CD4-positive, alpha-beta T cell treated with Interferon gamma for 1 hour (primary cell): ENCODE measurements around the gene TBL1XR1.
"Not testable (repeated sequence)": the region's sequence is repeated elsewhere in the genome, so short reads cannot be mapped to it uniquely, and the experiment has no call there.

Experiments used
- DNase-seq: peaks from one replicate; pipeline ENCODE4 v3.0.0-alpha.2; 2020

The TBL1XR1 gene

DNA sequence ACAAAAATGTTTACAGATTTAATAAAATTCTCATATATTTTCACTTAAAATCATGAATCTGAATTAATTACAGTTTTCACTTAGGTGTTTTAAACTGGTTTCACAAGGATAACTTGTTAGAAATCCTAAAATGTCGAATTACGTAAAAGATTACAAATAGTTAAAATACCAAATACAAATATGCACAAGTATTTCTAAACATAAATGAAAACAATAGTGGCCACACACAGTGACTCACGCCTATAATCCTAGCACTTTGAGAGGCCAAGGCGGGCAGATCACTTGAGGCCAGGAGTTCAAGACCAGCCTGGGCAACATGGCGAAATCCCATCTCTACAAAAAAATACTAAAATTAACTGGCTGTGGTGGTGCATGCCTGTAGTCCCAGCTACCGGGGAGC is 10.9 kb upstream of the TBL1XR1 start:
- no peak for DNase-seq

DNA sequence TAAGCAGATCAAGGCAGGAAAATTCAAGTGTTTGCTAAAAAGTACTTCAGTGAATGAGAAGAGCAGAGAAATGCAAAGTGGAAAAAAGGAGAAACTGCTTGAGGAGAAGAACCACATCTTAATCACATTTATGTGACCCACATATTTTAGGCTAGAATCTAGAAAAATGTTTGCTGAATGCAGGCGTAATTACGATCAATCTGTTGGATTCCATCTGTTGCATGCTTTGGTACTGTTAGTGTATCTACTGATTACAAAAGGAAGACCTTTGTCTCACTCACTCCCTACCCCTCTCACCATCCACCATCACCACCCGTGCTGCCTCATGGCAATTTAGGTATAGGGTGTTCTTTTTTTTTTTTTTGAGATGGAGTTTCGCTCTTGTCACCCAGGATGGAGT is 9.7 kb upstream of the TBL1XR1 start:
- DNase-seq: no peak

DNA sequence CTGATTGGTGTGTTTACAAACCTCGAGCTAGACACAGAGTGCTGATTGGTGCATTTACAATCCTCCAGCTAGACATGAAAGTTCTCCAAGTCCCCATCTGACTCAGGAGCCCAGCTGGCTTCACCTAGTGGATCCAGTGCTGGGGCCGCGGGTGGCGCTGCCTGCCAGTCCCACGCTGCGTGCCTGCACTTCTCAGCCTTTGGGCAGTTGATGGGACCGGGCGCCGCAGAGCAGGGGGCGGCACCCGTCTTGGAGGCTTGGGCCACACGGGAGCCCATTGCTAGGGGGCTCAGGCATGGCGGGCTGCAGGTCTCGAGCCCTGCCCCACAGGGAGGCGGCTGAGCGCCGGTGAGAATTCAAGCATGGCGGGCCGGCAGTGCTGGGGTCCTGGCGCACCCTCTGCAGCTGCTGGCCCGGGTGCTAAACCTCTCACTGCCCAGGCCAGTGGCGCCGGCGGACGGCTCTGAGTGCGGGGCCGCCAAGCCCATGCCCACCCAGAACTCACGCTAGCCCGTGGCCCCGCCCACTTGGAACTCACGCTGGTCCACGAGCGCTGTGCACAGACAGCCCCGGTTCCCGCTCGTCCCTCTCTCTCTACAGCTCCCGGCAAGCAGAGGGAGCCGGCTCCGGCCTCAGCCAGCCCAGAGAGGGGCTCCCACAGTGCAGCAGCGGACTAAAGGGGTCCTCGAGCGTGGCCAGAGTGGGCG is 6.6 kb upstream of the TBL1XR1 start:
- no peak for DNase-seq

DNA sequence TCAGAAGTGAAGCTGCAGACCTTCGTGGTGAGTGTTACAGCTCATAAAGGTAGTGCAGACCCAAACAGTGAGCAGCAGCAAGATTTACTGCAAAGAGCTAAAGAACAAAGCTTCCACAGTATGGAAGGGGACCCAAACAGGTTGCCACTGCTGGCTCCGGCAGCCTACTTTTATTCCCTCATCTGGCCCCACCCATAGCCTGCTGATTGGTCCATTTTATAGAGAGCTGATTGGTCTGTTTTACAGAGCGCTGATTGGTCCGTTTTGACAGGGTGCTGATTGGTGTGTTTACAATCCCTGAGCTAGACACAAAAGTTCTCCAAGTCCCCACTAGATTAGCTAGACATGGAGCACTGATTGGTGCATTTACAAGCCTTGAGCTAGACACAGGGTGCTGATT is 5.7 kb upstream of the TBL1XR1 start:
- not testable (repeated sequence) for DNase-seq

DNA sequence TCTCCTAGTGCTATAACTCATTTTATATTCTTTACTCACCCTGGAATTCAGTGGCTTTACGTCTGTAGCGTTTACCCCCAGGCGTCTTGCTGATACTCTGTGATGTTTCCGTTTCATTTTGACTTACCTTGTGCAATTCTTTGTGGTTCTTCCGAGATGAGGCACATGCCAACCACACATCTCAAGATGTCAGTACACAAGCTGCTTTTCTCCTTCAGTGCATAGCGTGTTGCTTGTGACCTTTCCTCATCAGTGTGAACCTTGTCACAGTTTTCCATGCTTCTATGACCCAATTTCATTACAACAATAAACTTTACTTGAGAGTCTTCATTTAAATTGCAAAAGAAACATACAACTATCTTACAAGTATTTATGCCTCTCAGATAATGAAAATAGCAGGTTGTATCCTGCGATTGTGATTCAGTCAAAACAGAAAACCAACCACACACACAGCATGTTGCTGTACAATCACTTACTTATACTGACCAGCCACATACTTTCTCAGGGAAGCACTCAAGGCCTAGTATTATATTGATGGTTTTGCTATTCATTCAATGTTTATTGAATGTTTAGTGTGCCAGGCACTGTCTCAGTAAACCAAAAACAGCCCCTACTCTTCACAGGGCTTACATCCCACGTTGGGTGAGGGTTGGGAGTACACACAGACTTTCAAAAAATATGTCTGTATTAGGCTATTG is 4.6 kb upstream of the TBL1XR1 start:
- DNase-seq: peak; percentile 52

DNA sequence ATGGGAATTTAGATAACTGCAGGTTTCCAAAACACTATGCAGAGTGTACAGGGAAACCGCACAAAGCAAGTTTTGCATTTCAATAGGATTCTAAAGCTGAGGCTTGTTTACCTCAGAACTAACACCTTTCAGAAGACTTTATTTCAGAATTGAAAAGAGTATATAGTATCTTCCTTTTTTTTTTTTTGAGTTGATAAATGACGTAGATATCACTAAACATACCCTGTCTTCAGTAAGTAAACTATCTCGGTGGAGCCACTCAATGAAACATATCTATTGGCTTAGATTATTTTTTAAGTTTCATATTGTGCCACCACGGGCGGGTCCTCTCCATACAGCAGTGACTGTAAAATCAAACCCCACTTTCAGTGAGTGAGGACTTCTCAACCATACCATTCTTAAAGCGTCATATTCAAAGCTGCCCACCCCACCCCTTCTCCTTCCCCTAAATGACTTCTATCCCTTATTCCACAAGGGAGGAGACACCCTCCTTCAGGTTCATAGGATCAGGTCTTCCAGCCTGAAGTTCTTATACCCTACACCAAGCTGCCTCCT is 2.0 kb upstream of the TBL1XR1 start:
- no peak for DNase-seq

DNA sequence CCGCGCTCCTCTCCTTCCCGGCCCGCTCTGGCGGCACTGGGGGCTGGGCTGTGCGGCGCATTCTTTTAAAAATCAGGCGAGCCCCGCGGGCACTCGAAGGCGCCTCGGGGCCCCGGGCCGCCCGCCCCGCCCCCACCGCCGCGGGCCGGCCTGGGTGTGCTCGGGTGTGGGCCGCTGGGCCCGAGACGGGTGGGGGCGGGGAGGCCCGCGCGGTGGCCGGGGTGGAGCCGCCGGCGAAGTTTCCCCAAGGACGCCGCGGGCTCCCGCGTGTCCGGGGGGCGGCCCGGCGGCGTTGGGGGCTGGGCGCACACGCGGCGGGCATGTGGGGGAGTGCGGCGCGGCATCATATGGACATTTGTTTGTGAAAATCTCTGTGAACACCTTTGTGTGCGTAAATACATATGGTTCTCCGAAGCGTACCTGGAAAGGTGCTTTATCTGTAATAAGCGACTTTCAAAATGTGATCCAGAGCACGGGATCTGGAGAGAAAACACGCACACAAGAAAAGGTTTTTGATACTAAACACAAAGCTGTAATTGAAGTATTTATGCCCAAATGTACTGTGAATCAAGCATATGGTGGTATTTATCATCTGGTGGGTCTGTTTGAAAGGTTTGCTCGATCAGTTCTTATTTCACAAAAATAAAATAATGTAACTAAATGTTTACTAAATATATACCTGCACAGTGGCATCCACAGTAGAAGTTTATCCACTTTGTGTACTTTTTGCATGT is 612 bp upstream of the TBL1XR1 start:
- no peak for DNase-seq

DNA sequence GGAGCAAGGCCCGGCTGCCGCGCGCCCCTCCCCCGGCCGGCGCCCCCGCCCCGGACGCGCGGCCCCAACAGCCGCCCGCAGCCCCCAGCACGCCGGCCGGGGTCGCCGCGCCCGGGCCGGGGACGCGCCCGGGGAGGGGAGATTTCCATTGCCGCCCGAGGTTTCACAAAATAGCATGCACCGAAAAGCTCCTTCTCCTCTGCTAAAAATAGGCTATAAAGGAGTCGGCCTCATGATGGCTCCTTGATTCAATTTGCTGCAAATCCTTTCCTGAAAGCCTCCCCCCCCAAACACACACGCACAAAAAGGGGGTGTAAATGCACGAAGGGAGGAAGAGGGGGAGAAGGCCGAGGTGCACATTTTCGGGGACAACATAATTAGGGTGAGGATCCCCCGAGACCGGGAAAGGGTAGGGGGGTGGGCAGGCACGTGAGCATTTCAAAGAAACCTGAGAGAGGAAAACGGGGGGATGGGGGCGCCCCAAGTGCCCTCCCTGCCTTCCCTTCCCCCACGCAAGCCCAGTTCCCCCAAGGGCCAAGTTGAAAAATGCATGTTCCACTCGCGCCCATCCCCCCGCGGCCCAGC is 734 bp downstream of the TBL1XR1 start:
- no peak for DNase-seq

DNA sequence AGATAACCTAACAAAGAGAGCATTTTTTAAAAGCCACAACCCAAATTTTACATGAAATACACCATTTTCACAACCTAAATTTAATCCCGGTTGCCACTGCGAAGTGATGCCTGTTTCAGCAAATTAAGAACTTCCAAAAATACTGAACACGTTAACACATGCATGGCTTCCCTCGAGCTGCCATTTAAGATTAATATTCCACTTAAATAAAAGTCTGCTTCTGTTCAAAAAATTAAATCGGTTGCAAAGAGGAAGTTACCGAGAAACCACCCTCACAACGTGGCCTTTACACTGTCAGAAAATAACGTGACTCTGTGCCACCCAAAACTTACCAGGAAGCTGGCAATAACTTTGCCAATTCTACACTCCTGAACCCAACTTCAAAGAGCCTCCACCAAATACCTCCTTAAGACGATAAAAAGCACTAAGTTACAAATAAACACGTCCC is 1.2 kb downstream of the TBL1XR1 start:
- peak; percentile 33 for DNase-seq

DNA sequence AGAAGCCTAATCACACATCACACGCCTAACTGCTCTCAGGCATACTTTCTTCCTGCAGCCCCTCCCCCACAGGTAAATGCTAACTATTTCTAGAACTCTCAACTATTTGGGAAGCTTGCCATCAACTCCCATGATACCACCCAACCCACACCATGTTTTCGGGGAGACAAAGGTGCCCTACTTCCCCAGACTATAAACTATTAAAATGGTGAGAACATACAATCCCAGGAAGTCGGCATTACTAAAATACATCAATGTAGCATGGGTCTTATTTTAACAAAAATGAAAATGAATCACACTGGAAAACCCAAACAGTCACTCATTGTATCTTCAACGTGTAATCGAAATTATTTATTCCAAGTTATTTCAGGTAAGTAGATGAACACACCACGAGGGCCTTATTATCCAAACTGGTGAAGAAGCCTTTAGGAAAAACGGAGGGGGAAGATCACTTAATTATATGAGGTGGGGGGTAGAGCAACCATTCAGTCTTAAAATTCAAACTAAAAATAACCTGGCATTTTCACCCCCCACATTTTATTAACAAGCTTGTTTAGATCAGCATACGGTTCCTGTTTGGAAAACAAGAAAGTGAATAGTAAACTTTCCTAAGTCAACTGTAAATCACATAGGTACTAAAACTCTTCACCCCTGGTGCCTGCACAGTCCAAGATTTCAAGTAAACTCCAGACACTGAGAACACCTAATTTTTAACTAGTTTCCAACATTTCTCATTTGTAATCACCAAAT is 1.9 kb downstream of the TBL1XR1 start:
- no peak for DNase-seq

DNA sequence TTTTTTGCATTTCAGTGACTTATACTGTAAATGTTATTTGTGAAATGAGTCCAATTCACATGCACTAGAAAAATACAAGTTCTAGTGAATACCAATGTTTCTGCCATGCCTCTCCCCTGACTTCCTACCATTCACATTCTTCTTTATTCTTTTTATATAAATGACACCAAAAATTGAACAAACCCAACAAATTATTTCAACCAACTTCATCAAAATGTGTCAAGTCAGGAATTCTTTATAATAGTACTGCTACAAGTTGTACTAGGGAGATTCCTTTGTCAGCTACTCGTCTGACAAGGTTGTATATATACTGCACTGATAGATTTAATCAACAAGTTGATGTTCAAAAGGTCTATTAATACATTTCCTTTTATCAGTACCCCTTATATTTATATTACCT is 3.0 kb downstream of the TBL1XR1 start:
- no peak for DNase-seq

DNA sequence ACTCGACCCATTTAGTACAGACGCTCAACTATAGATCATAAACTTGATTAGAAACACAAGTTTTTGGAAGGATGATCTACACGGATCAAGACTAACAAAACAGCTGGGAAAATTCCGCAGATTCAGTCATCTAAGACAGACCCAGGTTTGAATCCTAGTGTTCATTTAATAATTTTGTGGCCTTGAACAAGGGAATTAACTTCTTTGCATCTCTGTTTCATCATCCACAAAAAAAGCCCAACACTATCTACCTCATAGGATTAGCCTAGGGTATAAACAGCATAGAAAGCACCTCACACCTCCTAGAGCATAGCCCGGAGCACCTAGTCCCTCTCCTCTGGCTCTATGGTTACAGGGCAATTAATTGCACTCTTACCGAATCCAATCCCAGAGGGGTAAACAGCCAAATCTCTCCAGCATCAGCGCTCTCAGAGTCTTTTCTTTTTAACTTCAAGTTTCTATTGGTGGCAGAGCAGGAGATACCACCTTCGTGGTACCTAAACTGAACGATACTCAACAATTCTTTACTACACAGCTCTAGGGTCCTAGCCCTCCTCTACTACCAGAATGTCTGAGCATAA is 3.5 kb downstream of the TBL1XR1 start:
- no peak for DNase-seq

DNA sequence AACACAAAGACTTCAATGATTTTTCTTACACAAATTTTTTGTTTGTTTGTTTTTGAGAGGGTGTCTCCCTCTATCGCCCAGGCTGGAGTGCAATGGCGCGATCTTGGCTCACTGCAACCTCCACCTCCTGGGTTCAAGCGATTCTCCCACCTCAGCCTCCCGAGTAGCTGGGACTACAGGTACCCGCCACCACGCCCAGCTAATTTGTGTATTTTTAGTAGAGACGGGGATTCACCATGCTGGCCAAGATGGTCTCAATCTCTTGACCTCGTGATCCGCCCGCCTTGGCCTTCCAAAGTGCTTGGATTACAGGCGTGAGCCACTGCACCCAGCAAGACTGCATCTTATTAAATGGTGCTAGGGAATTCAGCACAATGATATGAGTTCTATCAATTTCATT is 4.0 kb downstream of the TBL1XR1 start:
- not testable (repeated sequence) for DNase-seq

DNA sequence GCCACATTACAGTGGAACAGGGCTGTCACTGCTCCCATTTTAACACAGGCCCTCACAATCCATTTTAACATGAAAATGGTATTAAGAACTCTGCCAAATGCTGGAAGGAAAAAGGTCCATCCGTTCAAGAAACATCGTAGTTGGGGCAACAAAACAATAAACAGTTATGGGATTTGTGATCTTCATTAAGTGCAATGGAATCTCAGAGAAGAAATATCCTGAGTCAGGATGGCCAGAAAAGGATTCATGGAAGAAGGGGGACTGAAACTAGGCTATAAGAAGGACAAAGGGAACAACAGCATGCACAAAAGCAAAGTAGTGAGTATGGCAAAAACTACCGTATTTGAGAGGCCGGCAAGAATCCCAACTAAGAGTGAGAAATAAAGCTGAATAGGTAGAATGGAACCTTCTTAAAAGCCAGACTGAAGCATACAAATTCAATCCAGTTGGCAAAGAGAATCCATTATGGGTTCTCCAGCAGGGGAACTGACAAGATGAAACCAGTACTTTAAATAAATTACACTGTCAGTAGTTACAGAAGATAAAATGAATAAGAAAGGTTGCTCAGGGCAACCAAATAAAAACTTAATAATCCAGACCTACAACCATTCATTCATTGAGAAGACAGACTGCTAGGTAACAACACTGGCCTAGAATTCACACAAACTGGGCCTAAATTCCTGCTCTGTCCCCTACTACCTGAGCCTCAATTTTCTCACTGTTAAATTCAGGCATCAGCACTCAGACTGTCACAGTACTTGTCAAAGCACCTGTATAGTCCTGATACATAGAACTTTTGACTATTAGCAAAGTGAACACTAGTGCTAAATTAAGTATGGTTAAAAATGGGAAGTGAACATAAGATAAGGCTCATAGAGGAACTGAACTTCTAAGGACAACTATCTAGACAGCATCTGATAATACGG is 6.3 kb downstream of the TBL1XR1 start:
- DNase-seq: no peak

DNA sequence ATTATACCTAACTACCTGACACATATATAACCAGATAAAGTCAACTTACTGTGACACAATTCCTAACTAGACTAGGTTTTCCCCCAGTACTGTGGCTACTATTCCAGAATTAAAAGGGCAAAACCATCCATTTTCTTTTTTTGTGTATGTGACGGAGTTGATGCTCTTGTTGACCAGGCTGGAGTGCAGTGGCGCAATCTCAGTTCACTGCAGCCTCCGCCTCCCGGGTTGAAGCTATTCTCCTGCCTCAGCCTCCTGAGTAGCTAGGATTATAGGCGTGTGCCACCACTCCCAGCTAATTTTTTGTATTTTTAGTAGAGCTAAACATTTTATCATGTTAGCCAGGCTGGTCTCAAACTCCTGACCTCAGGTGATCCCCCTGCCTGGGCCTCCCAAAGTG is 7.1 kb downstream of the TBL1XR1 start:
- not testable (repeated sequence) for DNase-seq

DNA sequence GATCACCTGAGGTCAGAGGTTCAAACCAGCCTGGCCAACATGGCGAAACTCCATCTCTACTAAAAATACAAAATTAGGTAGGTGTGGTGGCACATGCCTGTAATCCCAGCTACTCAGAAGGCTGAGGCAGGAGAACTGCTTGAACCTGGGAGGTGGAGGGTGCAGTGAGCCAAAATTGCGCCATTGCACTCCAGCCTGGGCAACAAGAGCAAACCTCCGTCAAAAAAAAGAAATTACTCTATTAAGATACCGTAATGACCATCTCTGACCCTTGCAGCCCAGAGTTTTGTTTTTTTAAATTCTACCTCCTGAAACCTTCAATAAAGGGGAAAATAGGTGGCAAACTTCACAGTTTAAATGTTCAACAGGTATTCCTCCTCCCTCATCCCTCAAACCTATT is 9.0 kb downstream of the TBL1XR1 start:
- not testable (repeated sequence) for DNase-seq

DNA sequence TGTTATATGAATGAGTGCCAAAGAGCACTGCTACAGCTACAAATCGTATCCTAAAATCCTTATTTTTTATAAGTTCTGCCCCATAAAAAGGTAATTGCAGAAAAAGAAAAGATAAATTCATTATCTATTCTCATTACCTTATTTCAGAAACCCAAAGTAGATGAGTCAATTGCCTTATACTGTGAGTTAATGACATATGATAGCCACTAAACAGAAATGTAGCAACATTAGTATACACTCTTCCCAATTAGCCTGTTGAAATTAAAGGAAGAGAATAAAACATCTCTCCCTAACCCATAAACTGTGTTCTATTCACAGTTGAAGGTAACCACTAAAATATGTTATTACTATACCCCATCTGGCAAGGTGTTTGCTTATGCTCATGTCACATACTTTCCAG is 11.0 kb downstream of the TBL1XR1 start:
- no peak for DNase-seq

DNA sequence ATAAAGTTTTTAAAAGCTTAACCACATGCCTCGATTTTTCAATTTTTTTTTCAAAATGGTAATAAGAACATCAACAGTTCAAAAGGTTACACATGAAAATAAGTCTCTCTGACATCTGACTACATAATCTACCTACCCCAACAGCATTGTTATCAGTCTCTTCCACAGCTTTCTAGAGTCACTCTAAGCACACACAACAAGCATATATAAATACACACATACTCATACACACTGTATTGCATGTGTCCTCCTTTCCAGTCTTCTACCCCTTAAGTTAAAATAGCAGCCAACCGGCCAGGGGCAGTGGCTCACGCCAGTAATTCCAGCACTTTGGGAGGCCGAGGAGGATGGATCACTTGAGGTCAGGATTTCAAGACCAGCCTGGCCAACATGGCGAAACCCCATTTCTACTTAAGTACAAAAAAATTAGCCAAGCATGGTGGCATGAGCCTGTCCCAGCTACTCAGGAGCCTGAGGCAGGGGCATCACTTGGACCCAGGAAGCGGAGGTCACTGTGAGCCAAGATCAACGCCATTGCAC is 12.2 kb downstream of the TBL1XR1 start:
- no peak for DNase-seq

DNA sequence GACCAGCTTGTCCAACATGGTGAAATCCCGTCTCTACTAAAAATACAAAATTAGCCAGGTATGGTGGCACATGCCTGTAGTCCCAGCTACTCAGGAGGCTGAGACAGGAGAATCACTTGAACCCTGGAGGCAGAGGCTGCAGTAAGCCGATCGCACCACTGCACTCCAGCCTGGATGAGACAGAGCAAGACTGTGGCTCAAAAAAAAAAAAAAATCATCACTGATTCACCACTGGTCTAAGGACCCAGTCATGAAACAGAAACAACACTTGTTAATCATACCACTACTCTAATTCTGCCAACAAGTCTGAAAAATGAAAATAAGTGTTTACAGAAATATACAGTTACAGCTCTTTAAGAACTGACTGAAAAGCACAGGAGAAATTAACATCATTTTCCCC is 12.7 kb downstream of the TBL1XR1 start:
- not testable (repeated sequence) for DNase-seq

DNA sequence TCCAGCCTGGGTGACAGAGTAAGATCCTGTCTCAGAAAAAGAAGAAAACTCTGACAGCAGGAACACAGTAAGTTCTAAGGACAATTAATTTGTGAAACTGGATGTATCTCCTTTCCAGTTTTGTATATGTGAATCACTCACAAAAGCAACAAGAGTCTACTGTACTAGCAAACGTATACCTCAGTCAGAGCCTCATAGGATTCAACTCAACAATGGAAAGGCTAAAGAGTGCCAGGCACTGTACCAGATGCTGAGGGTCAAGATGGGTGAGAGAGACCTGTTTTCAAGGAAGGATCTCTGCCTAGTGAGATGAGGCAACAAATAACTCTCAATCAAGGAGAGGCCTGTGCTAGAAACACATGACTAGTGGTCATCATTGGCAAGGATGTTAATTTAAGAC is 14.9 kb downstream of the TBL1XR1 start:
- DNase-seq: no peak

DNA sequence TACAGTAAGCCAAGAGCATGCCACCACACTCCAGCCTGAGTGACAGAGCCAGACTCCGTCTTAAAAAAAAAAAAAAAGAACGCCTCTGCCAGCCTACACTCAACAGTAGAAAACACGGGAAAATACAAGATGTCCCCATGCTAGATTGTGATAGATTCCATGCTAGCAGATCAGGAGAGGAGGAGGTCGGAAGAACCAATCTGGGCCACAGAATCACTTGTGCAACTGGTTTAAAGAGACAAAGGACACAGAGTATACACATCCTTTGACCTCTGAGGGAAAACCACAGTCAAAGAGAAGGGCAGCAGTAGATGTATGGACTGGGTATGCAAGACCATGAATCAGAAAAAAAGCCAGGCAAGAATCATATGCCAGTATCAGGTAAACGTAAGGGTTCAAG is 15.9 kb downstream of the TBL1XR1 start:
- no peak for DNase-seq
